SIG-M5 treated with dmso at 0.1 percent for 504 hours (cell line): ENCODE data around the gene LPCAT4.
A peak's percentile ranks its signal among the peaks of the same experiment; 100 is the strongest.

ENCODE experiments used
- DNase-seq: peaks from one replicate; lab custom pipeline; 2025; ENCODE audit not compliant: unreplicated experiment; lab: John Stamatoyannopoulos, UW

Gene LPCAT4

DNA sequence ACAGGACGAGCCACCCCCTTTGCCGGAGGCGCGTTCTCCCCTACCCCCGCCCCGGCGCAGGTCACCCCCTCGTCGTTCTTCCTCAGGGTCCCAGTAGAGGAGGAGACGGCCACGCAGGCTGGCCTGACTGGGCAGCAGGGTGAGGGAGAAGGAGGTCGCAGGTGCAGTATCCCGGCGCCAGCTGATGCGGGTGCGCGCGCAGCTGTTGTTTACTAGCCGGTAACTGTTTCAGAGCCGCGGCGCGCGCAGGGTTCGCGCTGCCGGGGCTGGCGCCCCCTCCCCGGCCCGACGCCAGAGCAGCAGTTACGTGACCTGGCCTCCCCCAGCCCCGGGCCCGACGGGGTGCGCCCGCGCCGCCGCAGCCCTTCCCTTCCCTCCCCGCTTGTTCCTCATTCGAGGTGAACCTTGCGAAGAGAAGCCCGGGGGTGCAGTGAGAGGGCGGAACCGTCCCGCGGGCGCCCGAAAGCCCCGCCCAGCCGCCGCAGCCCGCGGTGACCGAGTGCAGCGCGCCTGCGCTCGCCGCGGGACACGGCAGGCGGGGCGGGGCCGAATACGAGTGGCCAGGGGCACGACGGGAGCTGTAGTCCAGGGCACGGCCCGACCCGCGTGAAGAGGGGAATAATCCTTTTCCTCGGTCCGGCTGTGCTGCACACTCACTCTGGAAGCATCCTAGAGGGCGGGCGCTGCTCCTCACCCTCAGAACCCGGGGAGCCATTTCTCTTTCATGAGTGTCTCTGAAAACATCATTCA is 29.3 kb downstream of the LPCAT4 start, which contains the start of gene SLC12A6:
TSS of gene SLC12A6 (minus strand) at position 225 of the 750 bp plus-strand sequence. CDS start 1,101 bp downstream, outside the sequence.
- peak; percentile 87 for DNase-seq

DNA sequence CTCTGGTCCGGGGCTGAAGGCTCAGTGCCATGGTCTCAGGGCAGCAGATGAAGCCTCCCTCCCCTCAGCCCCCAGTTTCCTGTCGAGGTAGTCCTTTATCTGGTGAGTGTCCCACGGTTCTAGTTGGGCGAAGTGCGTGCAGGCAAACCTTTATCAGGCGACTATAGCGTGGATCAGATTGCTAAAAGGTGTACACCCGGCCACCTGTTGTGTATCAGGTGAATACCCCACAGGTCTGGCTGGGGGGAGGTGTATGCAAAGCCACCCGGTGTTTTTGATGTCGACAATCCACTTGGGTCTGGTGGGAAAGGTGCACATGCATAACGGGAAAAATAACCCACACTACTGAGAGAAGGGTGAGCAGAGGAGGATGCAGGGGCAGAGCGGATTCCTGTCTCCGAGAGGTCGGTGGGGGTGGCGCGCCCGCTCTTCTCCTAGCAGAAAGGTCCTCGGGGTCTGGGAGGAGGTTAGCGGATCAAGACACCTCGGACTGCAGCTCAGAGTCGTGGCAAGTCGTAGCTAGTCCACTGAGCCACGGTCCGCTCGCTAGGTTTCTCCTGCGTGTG is 29.9 kb downstream of the LPCAT4 start:
- DNase-seq = no peak

DNA sequence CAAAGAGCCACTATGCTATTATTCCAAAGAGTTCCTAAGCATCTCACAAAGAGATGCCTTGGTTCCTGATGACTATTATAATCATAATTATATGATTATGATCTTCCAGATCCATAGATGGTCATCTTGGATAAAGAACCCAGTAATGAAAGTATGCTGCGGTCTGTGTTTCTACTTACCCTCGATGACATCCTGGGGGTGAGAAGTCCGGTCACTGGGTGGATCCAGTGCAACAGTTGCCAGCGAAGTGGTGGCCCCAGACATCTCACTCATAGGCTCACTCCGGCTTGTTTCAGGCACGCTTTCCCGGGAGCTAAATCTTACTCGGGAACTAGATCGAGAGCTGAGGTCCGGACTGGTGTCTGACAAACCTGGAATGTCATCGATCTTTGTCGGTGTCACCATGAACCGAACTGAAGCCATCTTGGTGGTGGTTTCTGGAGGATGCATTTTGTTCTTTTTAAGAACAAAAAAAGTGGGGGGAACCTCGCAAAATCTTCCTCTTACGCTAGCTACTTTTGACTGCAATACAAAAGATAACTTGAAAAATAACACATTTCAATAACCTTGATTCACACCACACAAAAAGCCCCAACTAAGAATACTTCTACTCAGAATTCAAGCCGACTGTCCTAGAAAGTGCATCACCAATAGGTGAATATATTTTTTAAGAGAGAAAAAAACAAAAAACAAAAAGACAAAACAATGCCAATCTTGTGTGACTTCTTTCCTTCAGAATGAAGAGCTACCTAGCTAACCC is 30.6 kb downstream of the LPCAT4 start:
- DNase-seq = peak; percentile 31

DNA sequence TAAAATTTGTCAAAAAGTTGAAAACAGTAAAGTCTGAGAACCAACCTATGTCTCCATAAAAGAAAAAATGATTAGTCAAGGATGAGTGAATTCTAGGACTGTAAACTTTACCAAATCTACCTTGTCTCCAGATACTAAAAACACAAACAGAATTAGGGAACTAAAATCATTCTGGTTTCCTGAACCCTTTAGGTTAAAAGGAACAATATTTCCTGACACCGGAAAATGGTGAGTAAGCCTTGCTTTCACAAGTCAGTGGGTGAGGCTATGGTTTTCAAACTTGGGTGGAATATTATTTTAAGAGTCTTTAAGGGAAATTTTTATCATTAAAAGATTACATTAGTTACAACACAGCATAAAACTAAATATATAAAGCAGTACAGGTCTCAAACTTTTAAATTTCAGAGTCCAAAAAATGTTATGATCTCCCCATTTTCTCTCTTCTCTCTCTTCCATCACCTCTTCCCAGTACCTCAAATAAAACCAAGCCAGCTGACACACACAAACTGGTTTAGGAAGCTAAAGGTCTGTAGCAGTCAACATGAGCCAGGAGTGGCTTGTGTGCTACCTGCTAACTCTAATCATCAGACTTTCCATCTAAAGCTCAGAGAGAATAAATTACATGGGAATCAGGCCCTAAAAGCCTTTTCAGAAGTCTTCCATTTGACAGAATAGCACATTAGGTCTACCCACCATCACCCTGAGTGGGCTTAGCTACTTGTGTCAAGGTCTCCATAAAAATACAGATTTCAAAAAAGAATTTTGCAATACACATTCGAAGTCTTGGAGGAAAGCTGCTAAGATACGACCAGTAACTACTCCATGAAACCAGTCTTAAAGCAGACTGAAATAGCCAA is 31.6 kb downstream of the LPCAT4 start:
- DNase-seq = peak; percentile 71

DNA sequence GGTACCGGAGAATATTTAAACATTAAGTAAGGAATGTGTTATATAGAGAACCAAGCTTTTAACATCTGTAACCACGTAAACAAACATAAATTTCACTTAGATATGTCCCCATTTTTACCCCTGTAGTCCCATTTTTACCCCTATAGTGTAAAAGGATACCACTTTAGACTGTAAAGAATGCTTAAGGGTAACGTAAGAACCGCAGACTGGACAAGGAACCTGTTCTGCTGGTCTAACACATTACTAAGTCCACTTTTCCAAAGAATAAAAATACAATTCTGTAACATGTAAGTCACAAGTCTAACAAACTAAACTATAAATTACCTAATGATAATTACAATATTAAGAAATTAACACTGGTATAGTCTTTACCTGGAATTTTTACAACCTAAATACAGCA is 32.3 kb downstream of the LPCAT4 start:
- no peak for DNase-seq

DNA sequence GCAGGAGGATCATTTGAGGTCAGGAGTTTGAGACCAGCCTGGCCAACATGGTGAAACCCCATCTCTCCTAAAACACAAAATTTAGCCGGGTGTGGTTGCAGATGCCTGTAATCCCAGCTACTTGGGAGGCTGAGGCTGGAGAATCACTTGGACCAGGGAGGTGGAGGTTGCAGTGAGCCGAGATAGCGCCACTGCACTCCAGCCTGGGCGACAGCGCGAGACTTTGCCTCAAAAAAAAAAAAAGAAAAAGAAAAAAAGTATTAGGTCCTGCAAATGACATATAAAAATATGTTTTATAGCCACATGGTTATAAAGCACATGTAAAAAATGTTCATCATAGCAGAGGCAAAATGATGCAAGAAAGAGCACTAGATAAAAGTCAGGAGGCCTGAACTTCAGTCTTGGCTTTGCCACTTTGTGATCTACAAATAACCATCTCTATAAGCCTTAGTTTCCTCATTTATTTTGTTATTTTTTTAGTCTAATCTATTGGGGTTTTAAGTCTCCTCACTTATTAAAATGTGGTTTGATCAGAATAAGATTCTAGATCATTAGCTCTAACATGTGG is 34.4 kb downstream of the LPCAT4 start:
- DNase-seq = no peak

DNA sequence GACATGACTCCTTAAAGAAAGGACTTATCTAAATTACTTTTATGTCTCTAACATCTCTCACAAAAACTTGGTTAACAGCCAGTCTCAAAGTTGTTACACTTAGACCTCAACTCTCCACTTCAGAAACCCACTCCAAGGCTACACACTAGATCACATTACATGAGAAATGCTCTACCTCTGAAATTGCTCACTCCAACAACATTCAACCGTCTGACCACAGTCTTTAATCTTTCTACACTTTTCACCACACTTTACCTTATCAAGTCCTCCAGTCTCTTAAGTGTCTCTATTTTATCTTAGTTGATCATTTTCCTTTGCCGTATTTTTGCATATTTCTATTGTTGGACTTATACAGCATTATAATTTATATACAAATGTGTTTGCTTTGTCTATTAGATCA is 35.2 kb downstream of the LPCAT4 start:
- no peak for DNase-seq

DNA sequence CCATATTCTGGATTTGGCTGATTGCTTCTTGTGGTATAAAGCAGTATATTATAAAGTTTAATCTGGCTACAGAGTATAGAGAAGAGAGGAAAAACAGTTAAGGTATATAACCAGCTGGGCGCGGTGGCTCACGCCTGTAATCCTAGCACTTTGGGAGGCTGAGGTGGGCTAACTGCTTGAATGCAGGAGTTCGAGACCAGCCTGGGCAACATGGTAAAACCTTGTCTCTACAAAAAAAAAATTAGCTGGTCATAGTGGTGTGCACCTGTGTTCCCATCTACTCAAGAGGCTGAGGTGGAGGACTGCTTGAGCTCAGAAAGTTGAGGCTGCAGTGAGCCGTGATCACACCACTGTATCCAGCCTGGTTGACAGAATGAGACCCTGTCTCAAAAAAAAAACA is 36.7 kb downstream of the LPCAT4 start:
- no peak for DNase-seq

DNA sequence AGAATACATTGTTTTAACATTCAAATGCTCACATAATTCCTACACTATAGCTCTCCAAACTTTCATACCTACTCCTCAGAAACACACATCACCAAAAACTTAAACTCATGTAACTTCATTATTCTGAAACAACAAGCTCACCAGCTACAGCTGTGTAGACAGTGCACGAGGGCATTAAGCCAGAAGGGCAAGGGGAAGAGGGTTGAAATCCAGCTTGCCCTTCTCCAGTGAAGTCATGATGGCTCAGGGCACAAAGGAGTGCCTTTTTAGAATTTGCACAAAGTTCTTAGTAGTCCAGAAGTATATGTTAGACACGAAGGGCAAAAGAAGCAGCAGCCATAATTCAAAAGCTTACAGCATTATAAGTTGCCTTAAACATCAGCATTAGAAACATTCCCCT is 38.0 kb downstream of the LPCAT4 start:
- no peak for DNase-seq

DNA sequence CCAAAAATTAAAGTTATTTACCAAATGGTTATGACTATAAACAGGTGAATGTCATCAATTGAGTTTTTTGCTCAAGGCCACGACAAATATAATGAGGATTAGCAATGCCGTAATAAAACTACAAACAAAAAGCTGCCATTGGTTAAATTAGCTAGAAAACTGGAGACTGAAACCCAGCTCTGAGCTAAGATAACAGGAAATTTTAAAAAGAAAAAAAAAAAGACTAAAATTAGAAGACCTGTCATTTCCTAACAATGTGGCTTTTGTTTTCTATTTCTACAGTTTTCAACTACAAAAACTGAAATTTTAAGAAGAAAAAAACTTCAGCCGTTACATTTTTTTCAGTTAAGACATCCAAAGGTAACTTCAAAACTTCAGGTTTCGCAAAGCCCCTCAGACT is 39.1 kb downstream of the LPCAT4 start:
- no peak for DNase-seq

DNA sequence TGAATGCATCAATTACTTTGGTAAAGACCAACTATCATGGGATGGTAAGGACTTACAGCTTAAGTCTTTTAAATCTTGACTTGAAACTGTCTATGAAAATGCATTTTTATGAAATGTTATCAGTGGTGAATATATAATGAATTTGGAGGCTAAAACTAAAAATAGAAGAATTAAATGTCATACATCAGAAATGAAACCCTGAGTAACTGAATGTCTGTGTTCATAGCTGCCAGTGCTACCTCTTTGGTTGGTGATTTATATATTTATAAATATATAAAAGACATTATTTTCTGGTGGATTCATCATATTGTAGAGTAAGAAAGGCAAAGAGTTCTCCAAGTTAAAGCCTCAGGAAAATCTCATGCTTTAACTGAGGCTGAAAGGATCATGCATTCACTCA is 41.6 kb downstream of the LPCAT4 start:
- no peak for DNase-seq

DNA sequence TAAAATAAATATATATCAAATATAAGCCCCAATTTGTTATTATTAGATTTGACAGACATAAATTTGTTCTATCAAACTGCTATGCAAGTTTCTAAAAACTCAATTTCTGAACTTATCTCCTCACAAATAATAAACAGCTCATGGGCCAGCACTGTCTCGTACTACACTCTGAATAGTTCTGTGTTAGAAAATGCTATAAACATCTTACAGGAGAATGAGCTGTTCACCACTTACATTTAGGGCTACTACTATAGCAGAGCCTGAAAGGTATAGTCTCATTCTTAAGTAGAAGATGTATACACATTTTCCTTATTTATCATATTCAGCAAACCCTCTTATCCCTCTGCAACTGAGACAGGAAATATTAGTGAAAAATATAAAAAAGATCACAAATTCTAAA is 42.1 kb downstream of the LPCAT4 start:
- no peak for DNase-seq

DNA sequence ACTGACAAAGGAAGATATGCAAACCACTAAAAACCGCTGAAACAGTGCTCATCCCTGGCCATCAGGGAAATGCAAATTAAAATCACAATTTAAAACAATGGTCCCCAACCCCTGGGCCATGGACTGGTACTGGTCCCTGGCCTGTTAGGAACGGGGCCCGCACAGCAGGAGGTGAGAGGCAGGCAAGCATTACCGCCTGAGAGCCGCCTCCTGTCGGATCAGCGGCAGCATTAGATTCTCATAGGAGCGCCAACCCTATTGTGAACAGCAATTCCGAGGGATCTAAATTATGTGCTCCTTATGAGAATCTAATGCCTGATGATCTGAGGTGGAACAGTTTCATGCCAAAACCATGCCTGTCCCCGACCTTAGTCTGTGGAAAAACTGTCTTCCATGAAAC is 43.8 kb downstream of the LPCAT4 start:
- DNase-seq = no peak

DNA sequence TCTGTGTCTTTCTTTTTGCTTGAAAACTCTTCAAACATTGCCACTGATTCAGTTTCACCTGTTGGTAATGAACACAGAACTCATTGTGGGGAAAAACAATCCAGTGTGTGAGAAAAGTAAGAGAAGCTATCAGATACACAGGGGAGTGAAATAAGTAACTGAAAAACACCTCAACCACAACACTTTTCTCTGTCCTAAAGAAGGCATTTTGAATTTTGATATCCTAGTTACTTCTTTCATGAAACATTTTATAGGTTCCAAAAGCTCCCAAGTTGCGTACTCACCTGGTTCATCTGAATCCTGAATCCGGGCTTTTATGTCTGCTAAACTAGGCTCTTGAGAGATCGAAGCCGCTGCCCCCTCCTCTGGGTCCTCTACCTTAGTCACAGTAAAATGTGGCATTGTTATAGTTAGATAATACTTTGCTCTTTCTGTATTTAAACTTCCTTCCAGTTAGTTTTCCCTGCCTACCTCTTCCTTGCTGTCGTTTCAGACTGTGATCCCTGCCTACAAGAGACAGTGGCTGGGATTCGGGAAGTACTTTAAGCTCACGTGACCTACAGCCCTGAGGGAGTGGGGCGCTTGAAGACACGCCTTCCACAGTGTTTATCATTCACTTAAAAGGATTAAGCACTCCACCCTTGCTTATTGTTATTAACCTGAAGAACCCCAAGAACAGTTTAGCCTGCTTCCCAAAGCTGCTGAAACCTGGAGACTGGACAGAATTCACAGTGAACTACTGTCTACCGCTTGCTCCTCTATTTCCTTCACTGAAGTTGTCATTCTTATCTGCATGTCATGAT is 48.5 kb downstream of the LPCAT4 start:
- DNase-seq = peak; percentile 44

DNA sequence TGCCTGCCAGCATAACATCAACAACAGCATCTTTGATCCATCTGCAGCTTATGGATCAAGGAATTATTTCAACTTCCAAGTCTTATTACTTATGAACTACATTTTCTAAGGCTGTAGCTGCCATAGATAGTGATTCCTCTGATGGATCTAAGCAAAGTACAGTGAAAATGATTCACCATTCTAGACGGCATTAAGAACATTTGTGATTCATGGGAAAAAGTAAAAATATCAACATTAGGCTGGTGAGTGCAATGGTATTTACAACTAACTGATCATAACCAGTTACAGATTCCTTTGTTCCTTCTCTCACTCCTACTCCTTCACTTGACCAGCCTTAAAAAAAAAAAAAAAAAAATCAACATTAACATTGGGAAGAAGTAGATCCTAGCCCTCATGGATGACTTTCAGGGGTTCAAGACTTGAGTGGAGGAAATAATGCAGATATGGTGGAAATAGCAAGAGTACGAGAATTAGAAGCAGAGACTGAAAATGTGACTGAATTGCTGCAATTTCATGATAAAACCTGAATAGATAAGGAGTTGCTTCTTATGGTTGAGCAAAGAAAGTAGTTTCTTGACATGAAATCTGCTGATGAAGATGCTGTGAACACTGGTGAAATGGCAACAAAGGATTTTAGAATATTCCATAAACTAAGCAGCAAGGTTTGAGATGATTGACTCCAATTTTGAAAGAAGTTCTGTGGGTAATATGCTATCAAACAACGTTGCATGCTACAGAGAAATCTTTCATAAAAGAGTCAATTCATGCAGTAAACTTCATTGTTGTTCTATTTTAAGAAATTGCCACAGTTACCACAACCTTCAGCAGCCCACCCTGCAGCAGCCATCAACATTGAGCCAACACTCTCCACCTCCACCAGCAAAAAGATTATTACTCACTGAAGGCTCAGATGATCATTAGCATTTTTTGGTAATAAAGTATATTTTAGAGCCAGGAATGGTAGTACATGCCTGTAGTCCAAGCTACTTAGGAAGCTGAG is 52.2 kb downstream of the LPCAT4 start:
- no peak for DNase-seq

DNA sequence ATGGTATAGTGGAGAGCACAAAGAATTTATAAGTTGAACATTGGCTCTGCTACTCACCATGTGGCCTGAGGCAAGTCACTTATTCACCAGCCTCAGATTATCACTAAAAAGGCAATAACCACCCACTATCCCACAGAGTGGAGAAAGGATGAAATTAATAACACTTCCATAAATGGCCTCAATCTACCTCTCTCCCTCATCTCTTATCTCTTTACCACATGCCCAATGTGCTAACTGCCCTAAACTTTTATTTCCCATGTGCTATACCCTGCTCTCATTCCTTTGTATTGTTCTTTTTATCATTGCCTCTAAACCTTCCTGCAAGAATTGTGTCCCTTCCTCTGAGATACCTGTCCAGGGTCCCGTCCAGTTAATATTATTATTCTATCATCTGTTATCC is 55.4 kb downstream of the LPCAT4 start:
- DNase-seq = no peak
